ENCODE measurements around the gene CFDP1.

CFDP1 gene

DNA sequence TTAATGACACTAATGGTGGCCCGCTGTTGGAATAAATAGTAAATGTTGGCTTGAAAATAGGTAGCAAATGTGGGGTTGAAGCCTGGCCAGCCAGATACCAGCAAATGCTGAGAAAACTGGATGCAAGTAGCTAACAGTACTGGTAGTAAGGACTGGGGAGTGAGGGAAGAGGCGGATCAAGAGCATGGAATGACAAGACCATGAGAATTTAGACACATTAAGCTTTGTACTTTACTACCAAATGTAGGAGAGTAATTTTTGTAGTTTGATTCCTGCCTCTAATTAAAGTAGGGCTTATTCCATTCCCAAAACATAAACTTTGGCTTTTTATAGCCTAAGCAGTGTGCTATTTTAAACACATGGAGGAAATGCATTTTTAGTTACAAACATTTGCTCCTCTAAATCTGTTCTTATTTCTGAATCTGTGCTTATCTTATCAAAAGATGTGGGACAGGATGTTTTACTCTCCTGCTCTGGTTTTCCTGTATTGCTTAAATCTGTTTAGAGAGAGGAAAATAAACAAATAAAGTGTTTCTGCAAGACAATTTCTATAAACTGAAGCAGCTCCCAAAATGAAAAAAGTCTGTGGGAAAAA is 44.1 kb downstream of the CFDP1 start:
- TF ChIP-seq, protein P1, sequence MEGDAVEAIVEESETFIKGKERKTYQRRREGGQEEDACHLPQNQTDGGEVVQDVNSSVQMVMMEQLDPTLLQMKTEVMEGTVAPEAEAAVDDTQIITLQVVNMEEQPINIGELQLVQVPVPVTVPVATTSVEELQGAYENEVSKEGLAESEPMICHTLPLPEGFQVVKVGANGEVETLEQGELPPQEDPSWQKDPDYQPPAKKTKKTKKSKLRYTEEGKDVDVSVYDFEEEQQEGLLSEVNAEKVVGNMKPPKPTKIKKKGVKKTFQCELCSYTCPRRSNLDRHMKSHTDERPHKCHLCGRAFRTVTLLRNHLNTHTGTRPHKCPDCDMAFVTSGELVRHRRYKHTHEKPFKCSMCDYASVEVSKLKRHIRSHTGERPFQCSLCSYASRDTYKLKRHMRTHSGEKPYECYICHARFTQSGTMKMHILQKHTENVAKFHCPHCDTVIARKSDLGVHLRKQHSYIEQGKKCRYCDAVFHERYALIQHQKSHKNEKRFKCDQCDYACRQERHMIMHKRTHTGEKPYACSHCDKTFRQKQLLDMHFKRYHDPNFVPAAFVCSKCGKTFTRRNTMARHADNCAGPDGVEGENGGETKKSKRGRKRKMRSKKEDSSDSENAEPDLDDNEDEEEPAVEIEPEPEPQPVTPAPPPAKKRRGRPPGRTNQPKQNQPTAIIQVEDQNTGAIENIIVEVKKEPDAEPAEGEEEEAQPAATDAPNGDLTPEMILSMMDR (IDR thresholded peaks at IDR 0.05; ENCODE audit: low read length, missing control alignments): no peak
- no peak for DNase-seq (ENCODE audit: low read depth)
- H3K4me3 ChIP-seq (replicated peaks; ENCODE audit: low read depth, low read length): no peak overlapping the region

DNA sequence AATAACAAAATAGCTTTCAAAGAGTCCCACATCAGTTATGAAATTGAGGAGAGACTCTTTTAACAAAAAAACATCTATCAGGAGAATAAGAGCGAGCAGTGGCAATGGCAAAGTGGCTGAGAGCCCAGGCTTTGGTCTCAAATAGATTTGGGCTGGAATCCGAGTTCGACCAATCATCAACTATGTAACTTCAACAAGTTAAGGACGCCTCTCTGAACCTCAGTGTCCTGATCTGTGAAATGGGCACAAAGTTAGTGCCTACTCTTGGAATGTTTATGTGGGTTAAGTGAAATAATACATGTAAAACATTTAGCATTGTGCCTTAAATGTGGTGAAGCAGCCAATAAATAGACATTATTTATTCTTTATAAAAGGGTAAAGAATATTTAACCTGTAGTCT is 45.4 kb downstream of the CFDP1 start:
- no peak for DNase-seq (ENCODE audit: low read depth)
- no peak overlapping the region for H3K4me3 ChIP-seq (replicated peaks; ENCODE audit: low read depth, low read length)
- TF ChIP-seq, protein P1 (IDR thresholded peaks at IDR 0.05; ENCODE audit: low read length, missing control alignments): no peak

DNA sequence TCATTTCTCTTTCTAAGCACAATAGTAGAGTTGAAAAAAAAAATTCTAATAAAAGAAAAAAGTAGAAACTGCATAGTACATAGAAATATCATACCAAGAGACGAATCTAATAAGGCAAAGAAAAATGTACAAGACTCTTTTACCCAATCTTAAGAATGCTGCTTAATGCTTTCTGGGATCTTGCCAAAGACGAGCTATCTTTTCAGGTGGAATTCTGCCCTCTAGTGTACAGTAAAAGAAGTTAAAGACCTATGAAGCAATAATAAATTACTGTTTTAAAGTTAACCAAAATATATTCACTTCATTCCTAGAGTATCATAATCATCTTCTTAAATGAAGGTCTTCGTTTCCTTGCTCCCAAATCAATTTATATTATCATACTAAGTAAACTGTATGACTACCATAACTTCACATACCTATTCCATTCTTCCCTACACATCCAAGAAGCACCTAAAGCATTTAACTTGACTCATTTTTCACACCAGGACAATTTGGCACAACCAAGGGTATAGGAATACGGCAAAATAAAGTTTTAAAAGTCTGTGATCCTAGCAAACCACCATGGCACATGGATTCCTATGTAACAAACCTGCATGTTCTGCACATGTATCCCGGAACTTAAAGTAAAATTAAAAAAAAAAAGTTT is 47.7 kb downstream of the CFDP1 start:
- TF ChIP-seq, protein P1 (IDR thresholded peaks at IDR 0.05; ENCODE audit: low read length, missing control alignments): peak; percentile 51
- H3K4me3 ChIP-seq (replicated peaks; ENCODE audit: low read depth, low read length): no peak overlapping the region
- peak; percentile 93 for DNase-seq (ENCODE audit: low read depth)

DNA sequence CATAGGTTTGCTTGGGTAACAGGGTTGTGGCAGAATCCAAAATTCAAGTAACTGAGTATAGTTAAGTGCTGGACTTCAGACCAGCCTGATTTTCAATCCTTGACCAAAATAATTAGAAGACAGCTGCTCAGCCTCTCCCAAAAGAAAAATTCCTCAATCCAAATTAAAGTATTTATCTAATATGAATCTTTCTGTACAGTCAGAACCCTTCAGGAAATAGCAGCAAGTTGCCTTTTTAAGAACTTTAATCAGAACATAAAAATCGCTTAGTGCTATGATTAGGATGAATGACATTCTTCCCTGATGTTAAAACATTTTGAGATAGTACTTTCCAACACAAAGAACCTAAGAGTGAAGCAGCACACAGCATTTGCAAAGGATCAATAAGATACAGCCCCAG is 50.2 kb downstream of the CFDP1 start:
- TF ChIP-seq, protein P1 (IDR thresholded peaks at IDR 0.05; ENCODE audit: low read length, missing control alignments): no peak
- no peak overlapping the region for H3K4me3 ChIP-seq (replicated peaks; ENCODE audit: low read depth, low read length)
- DNase-seq (ENCODE audit: low read depth): no peak

- no peak for DNase-seq (ENCODE audit: low read depth)
- TF ChIP-seq, protein P1 (IDR thresholded peaks at IDR 0.05; ENCODE audit: low read length, missing control alignments): no peak
- no peak overlapping the region for H3K4me3 ChIP-seq (replicated peaks; ENCODE audit: low read depth, low read length)
Measured at GRCh38 chr16:75382611-75383010, 50.7 kb downstream of the CFDP1 start.

DNA sequence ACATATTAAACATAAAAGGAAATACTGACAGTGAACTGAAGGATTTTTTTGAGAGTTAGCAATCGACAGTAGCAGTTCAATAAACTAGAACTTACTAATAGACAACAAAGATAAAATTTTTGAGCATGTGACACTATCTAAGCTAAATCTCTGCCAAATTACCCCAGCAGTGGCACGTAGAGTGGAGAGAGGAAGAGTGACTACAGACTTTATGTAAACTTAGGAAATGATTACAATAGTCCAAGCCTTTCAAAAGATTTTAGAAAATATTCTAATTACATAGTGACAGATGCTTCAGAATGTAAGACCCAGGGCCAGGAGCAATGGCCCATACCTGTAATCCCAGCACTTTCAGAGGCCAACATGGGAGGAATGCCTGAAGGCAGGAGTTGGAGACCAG is 52.4 kb downstream of the CFDP1 start:
- peak; percentile 42 for DNase-seq (ENCODE audit: low read depth)
- TF ChIP-seq, protein P1 (IDR thresholded peaks at IDR 0.05; ENCODE audit: low read length, missing control alignments): no peak
- H3K4me3 ChIP-seq (replicated peaks; ENCODE audit: low read depth, low read length): no peak overlapping the region
